Measurements from ENCODE around the gene MT1H.
"Not testable (repeated sequence)": the region's sequence is repeated elsewhere in the genome, so short reads cannot be mapped to it uniquely, and the experiment has no call there.

MT1H gene

DNA sequence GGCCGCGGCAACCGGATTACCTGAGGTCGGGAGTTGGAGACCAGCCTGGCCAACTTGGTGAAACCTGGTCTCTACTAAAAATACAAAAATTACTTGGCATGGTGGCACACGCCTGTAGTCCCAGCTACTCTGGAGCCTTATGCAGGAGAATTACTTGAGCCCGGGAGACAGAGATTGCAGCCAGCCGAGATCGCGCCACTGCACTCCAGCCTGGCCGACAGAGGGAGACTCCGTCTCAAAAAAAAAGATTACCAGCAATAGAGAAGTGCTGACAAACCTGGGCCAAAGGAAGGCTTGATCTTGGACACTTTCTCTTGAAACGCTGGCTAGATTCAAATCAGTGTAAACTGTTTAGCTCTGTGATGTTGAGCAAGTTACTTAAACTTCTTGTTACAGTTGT lies 4.3 kb downstream of the MT1H start:
- no peak for DNase-seq
- in situ Hi-C loops (cut with HindIII; ENCODE audit: low pct_ligation_motif_present, low sequenced_read_pairs), result no loop called here
- H3K27me3 ChIP-seq (replicated peaks), result peaks cover 27% of the 10 kb centered on the region

GRCh38 chr16:56674570-56674969 lies 5.0 kb downstream of the MT1H start:
- in situ Hi-C loops (cut with HindIII; ENCODE audit: low pct_ligation_motif_present, low sequenced_read_pairs); DNase-seq; H3K4me3 ChIP-seq (ENCODE audit: low read depth, low read length); H3K27ac ChIP-seq; H3K36me3 ChIP-seq (replicated peaks): not testable (repeated sequence)
- peaks cover 20% of the 10 kb centered on the region for H3K27me3 ChIP-seq (replicated peaks)

More for the DNA sequence above, 4.3 kb downstream of the MT1H start:
- no peak overlapping the region for H3K27ac ChIP-seq
- no peaks in the 10 kb centered on the region for H3K36me3 ChIP-seq (replicated peaks)
- no peak overlapping the region for H3K4me3 ChIP-seq (ENCODE audit: low read depth, low read length)
- peak; percentile 75 for TF ChIP-seq CTCF (IDR thresholded peaks at IDR 0.05; ENCODE audit: low read depth, low read length, missing control alignments)

DNA sequence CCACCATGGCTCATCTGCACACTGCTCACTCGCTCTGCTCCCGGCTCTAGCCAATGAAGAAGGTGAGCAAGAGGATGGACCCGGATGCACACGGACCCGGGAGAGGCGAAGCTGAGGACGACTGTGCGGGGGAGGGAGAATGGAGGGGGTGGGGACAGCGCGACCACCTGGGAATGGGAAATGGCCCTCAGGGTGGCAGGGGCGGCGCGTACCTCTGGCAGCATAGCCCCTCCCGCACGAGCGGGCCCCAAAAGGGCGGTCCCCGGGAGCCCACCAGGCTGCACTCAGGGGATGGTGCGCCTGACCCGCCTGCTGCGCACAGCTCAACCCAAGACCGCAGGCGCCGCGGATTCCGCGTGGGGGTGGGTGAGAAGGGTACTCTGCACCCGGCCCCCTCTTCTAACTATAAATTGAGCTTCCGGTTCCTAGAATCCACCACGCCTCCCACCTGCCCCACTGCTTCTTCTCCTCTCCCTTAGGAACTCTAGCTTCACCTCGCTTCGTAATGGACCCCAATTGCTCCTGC lies 6.1 kb downstream of the MT1H start:
- peaks cover 8% of the 10 kb centered on the region for H3K27me3 ChIP-seq (replicated peaks)
- no peak for TF ChIP-seq CTCF (IDR thresholded peaks at IDR 0.05; ENCODE audit: low read depth, low read length, missing control alignments)
- DNase-seq, result no peak
- in situ Hi-C loops (cut with HindIII; ENCODE audit: low pct_ligation_motif_present, low sequenced_read_pairs), result no loop called here
- no peaks in the 10 kb centered on the region for H3K36me3 ChIP-seq (replicated peaks)
- H3K27ac ChIP-seq, result no peak overlapping the region
- H3K4me3 ChIP-seq (ENCODE audit: low read depth, low read length), result peak overlapping the region; percentile 20

- in situ Hi-C loops (cut with HindIII; ENCODE audit: low pct_ligation_motif_present, low sequenced_read_pairs), result no loop called here
- TF ChIP-seq CTCF (IDR thresholded peaks at IDR 0.05; ENCODE audit: low read depth, low read length, missing control alignments), result no peak
- no peak for DNase-seq
These were observed 7.9 kb downstream of the MT1H start for GRCh38 chr16:56677474-56677873.

GRCh38 chr16:56679078-56679730 lies 9.6 kb downstream of the MT1H start:
- peaks cover 7% of the 10 kb centered on the region for H3K27me3 ChIP-seq (replicated peaks)
- no peak overlapping the region for H3K4me3 ChIP-seq (ENCODE audit: low read depth, low read length)
- in situ Hi-C loops (cut with HindIII; ENCODE audit: low pct_ligation_motif_present, low sequenced_read_pairs), result no loop called here
- H3K27ac ChIP-seq, result no peak overlapping the region
- TF ChIP-seq CTCF (IDR thresholded peaks at IDR 0.05; ENCODE audit: low read depth, low read length, missing control alignments), result no peak
- no peaks in the 10 kb centered on the region for H3K36me3 ChIP-seq (replicated peaks)
- no peak for DNase-seq

More at GRCh38 chr16:56677474-56677873, 7.9 kb downstream of the MT1H start:
- Histone ChIP-seq H3K27ac (no peak overlapping the region), H3K36me3 (replicated peaks) (no peaks in the 10 kb centered on the region), H3K27me3 (replicated peaks) (peaks cover 7% of the 10 kb centered on the region), H3K4me3 (ENCODE audit: low read depth, low read length) (no peak overlapping the region)

GRCh38 chr16:56679818-56680217 lies 10.2 kb downstream of the MT1H start:
- Histone ChIP-seq H3K27me3 (replicated peaks) (peaks cover 7% of the 10 kb centered on the region), H3K36me3 (replicated peaks) (no peaks in the 10 kb centered on the region), H3K4me3 (ENCODE audit: low read depth, low read length) (no peak overlapping the region), H3K27ac (no peak overlapping the region)
- TF ChIP-seq CTCF (IDR thresholded peaks at IDR 0.05; ENCODE audit: low read depth, low read length, missing control alignments), result no peak
- in situ Hi-C loops (cut with HindIII; ENCODE audit: low pct_ligation_motif_present, low sequenced_read_pairs), result no loop called here
- DNase-seq, result no peak

Measured in brain microvascular endothelial cell (primary cell).